ENCODE measurements around the gene THBS4. TPM values are rescaled to one million over a fixed set of nuclear protein-coding genes. Genes with fewer than 3 reads are reported as not detected.

Gene THBS4
- 0.22 and 0.79 TPM in 2 replicates for total RNA-seq (2014; rRNA removed; shearing (Covaris generic))

- DNase-seq (ENCODE audit: low read depth): no peak
Measured at GRCh38 chr5:80034962-80035821, at the start of gene THBS4. Gene THBS4 (plus strand): TSS chr5:80035348. CDS start chr5:80035538, 190 bp downstream.

- DNase-seq (ENCODE audit: low read depth): no peak
Measured at GRCh38 chr5:79986260-79986659, 48.9 kb upstream of the THBS4 start.

GRCh38 chr5:79990205-79990597 lies 44.9 kb upstream of the THBS4 start:
- DNase-seq (ENCODE audit: low read depth): peak; percentile 3

GRCh38 chr5:79990598-79991507 lies 44.3 kb upstream of the THBS4 start, which contains the start of gene MTX3:
Gene MTX3 (minus strand): TSS chr5:79991262. CDS start chr5:79991238, 24 bp downstream.
- DNase-seq (ENCODE audit: low read depth): peak; percentile 85

- DNase-seq (ENCODE audit: low read depth): no peak
Measured at GRCh38 chr5:79992891-79993657, 42.1 kb upstream of the THBS4 start.

GRCh38 chr5:79999722-80000121 lies 35.4 kb upstream of the THBS4 start:
- no peak for DNase-seq (ENCODE audit: low read depth)

GRCh38 chr5:80002677-80003076 lies 32.5 kb upstream of the THBS4 start:
- no peak for DNase-seq (ENCODE audit: low read depth)

GRCh38 chr5:80008995-80009765 lies 26.0 kb upstream of the THBS4 start:
- no peak for DNase-seq (ENCODE audit: low read depth)

GRCh38 chr5:80010754-80011392 lies 24.3 kb upstream of the THBS4 start:
- no peak for DNase-seq (ENCODE audit: low read depth)

GRCh38 chr5:80025069-80025468 lies 10.1 kb upstream of the THBS4 start:
- DNase-seq (ENCODE audit: low read depth): no peak

- no peak for DNase-seq (ENCODE audit: low read depth)
Measured at GRCh38 chr5:80026841-80027240, 8.3 kb upstream of the THBS4 start.

- no peak for DNase-seq (ENCODE audit: low read depth)
Measured at GRCh38 chr5:80031109-80031508, 4.0 kb upstream of the THBS4 start.

GRCh38 chr5:80033513-80033912 lies 1.6 kb upstream of the THBS4 start:
- no peak for DNase-seq (ENCODE audit: low read depth)

- DNase-seq (ENCODE audit: low read depth): no peak
Measured at GRCh38 chr5:80034559-80034958, 589 bp upstream of the THBS4 start.

- no peak for DNase-seq (ENCODE audit: low read depth)
Measured at GRCh38 chr5:80035839-80036238, 691 bp downstream of the THBS4 start.

GRCh38 chr5:80036615-80037014 lies 1.5 kb downstream of the THBS4 start:
- no peak for DNase-seq (ENCODE audit: low read depth)

GRCh38 chr5:80037366-80037765 lies 2.2 kb downstream of the THBS4 start:
- DNase-seq (ENCODE audit: low read depth): no peak

GRCh38 chr5:80039650-80040049 lies 4.5 kb downstream of the THBS4 start:
- no peak for DNase-seq (ENCODE audit: low read depth)

- DNase-seq (ENCODE audit: low read depth): no peak
Measured at GRCh38 chr5:80041527-80041926, 6.4 kb downstream of the THBS4 start.

GRCh38 chr5:80042330-80042729 lies 7.2 kb downstream of the THBS4 start:
- no peak for DNase-seq (ENCODE audit: low read depth)

All from M059J (cell line).